ENCODE measurements around the gene FCMR. TPM values are rescaled to one million over a fixed set of nuclear protein-coding genes. Genes with fewer than 3 reads are reported as not detected.

Gene FCMR
- total and polyA plus RNA-seq, 9 of the 15 experiments (the other 6 are each of a cell fraction or from before 2014, with no cell fraction given), result 0.11 to 0.82 (median 0.20) TPM; not detected in 5

DNA sequence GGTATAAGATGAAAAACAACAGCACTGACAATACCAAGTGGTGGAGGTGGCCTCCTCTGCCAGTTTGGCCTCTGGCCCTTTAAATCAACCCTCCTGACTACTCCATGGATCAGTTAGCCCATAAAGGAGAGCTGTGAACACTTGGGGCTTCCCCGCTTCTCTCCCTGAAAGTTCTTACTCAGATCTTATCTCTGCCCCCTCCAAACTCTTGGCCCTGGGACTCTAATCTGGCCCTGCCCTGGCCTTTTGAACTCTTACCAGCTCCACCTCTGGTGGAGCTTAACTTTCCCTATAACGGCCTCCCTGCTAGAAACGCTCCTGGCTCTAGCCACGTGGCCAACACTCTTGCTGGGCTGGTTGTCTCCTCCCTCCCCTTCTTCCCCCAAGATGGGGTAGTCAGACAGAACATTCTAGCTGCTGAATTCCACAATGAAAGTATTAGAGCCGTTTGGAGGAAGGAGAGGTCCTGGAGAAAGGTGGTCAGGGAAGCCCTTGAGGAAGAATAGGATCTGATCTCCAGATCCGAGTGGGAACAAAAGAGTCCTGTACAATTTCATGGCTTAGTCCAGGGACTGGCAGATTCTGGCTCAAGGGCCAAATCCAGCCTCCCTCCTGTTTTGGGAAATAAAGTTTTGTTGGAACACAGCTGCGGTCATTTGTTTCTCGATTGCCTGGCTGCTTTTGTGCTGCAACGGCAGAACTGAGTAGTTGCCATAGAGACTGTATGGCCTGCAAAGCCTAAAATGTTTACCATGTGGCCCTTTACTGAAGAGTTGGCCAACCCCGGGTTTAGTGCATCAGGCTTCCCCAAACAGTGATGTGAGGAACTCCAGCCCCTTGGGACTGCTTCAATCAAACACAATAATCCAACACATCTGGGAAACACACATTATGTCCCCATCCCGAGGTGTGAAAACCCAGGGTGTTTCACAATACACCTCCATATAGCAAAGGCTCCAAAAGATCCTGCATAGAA is 34.0 kb upstream of the FCMR start:
- in situ Hi-C loops (cut with MboI) (no loop called here), intact Hi-C loops (cut with micrococcal nuclease) (no loop called here)
- Histone ChIP-seq H3K27me3 (ENCODE audit: control insufficient read depth in 2 of 2, insufficient read depth in 2 of 2, low read length in 2 of 2) (no peaks in the 10 kb centered on the region), H4K20me1 (replicated peaks; ENCODE audit: control insufficient read depth, insufficient read depth, low read length) (no peaks in the 10 kb centered on the region), H3K4me2 (ENCODE audit: insufficient read depth, low read length) (peak overlapping the region; percentile 7; the same call in 1 of the 2 replicates), H3K79me2 (ENCODE audit: control insufficient read depth, insufficient read depth, low read length) (no peaks in the 10 kb centered on the region), H3K36me3 (ENCODE audit: control insufficient read depth, insufficient read depth, low read length) (no peaks in the 10 kb centered on the region), H3K9me3 (replicated peaks; ENCODE audit: control insufficient read depth, insufficient read depth, low read depth, low read length) (no peaks in the 10 kb centered on the region), H3K4me1 (replicated peaks in 1 of 2; ENCODE audit: control insufficient read depth in 2 of 2, insufficient read depth in 2 of 2, low read length in 2 of 2) (peaks cover 11 to 24% of the 10 kb centered on the region in 2 experiments; a peak in 4 of 5 replicates), H2AFZ (ENCODE audit: low read depth, low read length) (peak overlapping the region; percentile 95), H3K27ac (ENCODE audit: extremely low read depth, low read depth, low read length) (0 out of 3 replicates have a peak overlapping the region, but pooled peaks have one; percentile 12), H3K9me1 (ENCODE audit: control insufficient read depth, insufficient read depth, low read length) (no peaks in the 10 kb centered on the region), H3K9ac (ENCODE audit: insufficient read depth in 1 of 2, low read depth in 2 of 2, low read length in 2 of 2) (peak overlapping the region in 1 of 2 experiments; percentile 27; a peak in 1 of 4 replicates), H3K4me3 (no peak overlapping the region)
- peak; percentile 81 for ATAC-seq
- BruUV-seq (replicated peaks), result no TSS peak
- peak; percentile 62 to 70 (median 64) for DNase-seq (ENCODE audit: extremely low read depth in 1 of 4, low spot score in 3 of 4)
- peak; percentile 74 for FAIRE-seq
- POLR2A ChIA-PET, result interaction anchor here (0.6 to 2.1 kb wide), 8 partner anchors 9 to 782 kb away, joined by 3 to 9 read pairs (median 4); partner anchors contain the start of gene PIGR
- WGBS (ENCODE audit: insufficient coverage, low coverage, missing lambda C conversion rate), result 41% methylated on average over 11 of the region's 11 CpGs
- CTCF ChIA-PET (ENCODE audit: low intra/inter-chr PET ratio), result no interaction called here
- TF ChIP-seq MTA1 (IDR thresholded peaks at IDR 0.05; ENCODE audit: borderline replicate concordance), result peak; percentile 24; the same call in 1 of the 2 replicates
- TF ChIP-seq, protein P1, sequence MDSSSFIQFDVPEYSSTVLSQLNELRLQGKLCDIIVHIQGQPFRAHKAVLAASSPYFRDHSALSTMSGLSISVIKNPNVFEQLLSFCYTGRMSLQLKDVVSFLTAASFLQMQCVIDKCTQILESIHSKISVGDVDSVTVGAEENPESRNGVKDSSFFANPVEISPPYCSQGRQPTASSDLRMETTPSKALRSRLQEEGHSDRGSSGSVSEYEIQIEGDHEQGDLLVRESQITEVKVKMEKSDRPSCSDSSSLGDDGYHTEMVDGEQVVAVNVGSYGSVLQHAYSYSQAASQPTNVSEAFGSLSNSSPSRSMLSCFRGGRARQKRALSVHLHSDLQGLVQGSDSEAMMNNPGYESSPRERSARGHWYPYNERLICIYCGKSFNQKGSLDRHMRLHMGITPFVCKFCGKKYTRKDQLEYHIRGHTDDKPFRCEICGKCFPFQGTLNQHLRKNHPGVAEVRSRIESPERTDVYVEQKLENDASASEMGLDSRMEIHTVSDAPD (CRISPR knock-in tag; IDR thresholded peaks at IDR 0.05), result no peak
- TF ChIP-seq, protein P2, sequence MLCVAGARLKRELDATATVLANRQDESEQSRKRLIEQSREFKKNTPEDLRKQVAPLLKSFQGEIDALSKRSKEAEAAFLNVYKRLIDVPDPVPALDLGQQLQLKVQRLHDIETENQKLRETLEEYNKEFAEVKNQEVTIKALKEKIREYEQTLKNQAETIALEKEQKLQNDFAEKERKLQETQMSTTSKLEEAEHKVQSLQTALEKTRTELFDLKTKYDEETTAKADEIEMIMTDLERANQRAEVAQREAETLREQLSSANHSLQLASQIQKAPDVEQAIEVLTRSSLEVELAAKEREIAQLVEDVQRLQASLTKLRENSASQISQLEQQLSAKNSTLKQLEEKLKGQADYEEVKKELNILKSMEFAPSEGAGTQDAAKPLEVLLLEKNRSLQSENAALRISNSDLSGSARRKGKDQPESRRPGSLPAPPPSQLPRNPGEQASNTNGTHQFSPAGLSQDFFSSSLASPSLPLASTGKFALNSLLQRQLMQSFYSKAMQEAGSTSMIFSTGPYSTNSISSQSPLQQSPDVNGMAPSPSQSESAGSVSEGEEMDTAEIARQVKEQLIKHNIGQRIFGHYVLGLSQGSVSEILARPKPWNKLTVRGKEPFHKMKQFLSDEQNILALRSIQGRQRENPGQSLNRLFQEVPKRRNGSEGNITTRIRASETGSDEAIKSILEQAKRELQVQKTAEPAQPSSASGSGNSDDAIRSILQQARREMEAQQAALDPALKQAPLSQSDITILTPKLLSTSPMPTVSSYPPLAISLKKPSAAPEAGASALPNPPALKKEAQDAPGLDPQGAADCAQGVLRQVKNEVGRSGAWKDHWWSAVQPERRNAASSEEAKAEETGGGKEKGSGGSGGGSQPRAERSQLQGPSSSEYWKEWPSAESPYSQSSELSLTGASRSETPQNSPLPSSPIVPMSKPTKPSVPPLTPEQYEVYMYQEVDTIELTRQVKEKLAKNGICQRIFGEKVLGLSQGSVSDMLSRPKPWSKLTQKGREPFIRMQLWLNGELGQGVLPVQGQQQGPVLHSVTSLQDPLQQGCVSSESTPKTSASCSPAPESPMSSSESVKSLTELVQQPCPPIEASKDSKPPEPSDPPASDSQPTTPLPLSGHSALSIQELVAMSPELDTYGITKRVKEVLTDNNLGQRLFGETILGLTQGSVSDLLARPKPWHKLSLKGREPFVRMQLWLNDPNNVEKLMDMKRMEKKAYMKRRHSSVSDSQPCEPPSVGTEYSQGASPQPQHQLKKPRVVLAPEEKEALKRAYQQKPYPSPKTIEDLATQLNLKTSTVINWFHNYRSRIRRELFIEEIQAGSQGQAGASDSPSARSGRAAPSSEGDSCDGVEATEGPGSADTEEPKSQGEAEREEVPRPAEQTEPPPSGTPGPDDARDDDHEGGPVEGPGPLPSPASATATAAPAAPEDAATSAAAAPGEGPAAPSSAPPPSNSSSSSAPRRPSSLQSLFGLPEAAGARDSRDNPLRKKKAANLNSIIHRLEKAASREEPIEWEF (CRISPR knock-in tag; IDR thresholded peaks at IDR 0.05), result no peak

Data from K562 (cell line).